Sigmoid colon (tissue), 4 donors: ENCODE measurements around the gene CFDP1.

ENCODE experiments used
- CTCF ChIP-seq, 4 experiments: fragments of 450-650 bp in 3 of 4; fragments of 200-600 bp in 1 of 4; IDR thresholded peaks; one replicate each; pipeline ENCODE4 v1.5.1; 2016 to 2019; ENCODE audit warnings: antibody characterized with exemption in 4 of 4, mild to moderate bottlenecking in 3 of 4, moderate library complexity in 2 of 4
- EP300 ChIP-seq, 4 donors: sonication (generic); formaldehyde crosslinking; IDR thresholded peaks; one replicate each; pipeline ENCODE4 v1.6.1; 2017; ENCODE audit warnings: antibody characterized with exemption in 4 of 4
- POLR2A ChIP-seq, 2 donors: fragments of 450-650 bp; IDR thresholded peaks; one replicate each; pipeline ENCODE4 v1.6.1; 2016; ENCODE audit warnings: antibody characterized with exemption in 2 of 2, mild to moderate bottlenecking in 2 of 2, moderate library complexity in 2 of 2

GRCh38 chr16:75433732-75434413 lies 570 bp upstream of the CFDP1 start:
- no peak for TF ChIP-seq POLR2A (IDR thresholded peaks at IDR 0.05)
- TF ChIP-seq CTCF (IDR thresholded peaks at IDR 0.05): no peak
- no peak for TF ChIP-seq EP300 (IDR thresholded peaks at IDR 0.05)
